Natural killer cell (primary cell): ENCODE measurements around the gene EIF2AK3. TPM values are rescaled to one million over a fixed set of nuclear protein-coding genes. Genes with fewer than 3 reads are reported as not detected.
A peak's percentile ranks its signal among the peaks of the same experiment; 100 is the strongest.

Source experiments
- ATAC-seq, 3 donors: fragments of 150-1000 bp in 2 of 3; fragments of 200-7000 bp in 1 of 3; cut with Tn5 transposase; 1 replicate in 1 of 3; 2 replicates in 2 of 3; pipeline ENCODE4 v1.10.0; 2021; ENCODE audit warnings: mild to moderate bottlenecking in 2 of 3, moderate library complexity in 2 of 3
- DNase-seq, 2 donors: peaks; one replicate each; pipeline versions ENCODE4 v3.0.0 to v3.0.0-alpha.2; 2013 to 2021; ENCODE audit warnings: mixed read lengths in 1 of 2
- H3K27ac ChIP-seq: one replicate; pipeline ENCODE4 v1.5.1; 2013; ENCODE audit warnings: mild to moderate bottlenecking, low read length
- H3K27me3 ChIP-seq: one replicate; pipeline ENCODE4 v1.6.1; 2013; ENCODE audit warnings: low read length; ENCODE audit not compliant: control insufficient read depth, insufficient read depth
- H3K36me3 ChIP-seq: one replicate; pipeline ENCODE4 v1.6.1; 2013; ENCODE audit warnings: low read length; ENCODE audit not compliant: control insufficient read depth, insufficient read depth
- H3K4me1 ChIP-seq: one replicate; pipeline ENCODE4 v1.6.1; 2013; ENCODE audit warnings: low read length; ENCODE audit not compliant: control insufficient read depth, insufficient read depth
- H3K4me3 ChIP-seq: one replicate; pipeline ENCODE4 v1.5.1; 2013; ENCODE audit warnings: low read length
- H3K9me3 ChIP-seq: one replicate; pipeline ENCODE4 v1.6.1; 2013; ENCODE audit warnings: low read length; ENCODE audit not compliant: control insufficient read depth, insufficient read depth
- H3K27ac Mint-ChIP-seq, 2 donors: one replicate each; pipeline ENCODE4 v1.8.0; 2022; ENCODE audit warnings: mild to moderate bottlenecking in 2 of 2, mixed read lengths in 2 of 2, moderate library complexity in 1 of 2
- H3K27me3 Mint-ChIP-seq, 2 donors: one replicate each; pipeline ENCODE4 v1.8.0; 2022; ENCODE audit warnings: low read depth in 2 of 2, mixed read lengths in 2 of 2
- H3K36me3 Mint-ChIP-seq: one replicate; pipeline ENCODE4 v1.8.0; 2022; ENCODE audit warnings: mixed read lengths
- H3K4me1 Mint-ChIP-seq, 2 donors: one replicate each; pipeline ENCODE4 v1.8.0; 2022; ENCODE audit warnings: mixed read lengths in 2 of 2
- H3K4me3 Mint-ChIP-seq: one replicate; pipeline ENCODE4 v1.8.0; 2022; ENCODE audit warnings: mild to moderate bottlenecking, moderate library complexity, mixed read lengths
- H3K9me3 Mint-ChIP-seq, 2 donors: one replicate each; pipeline ENCODE4 v1.8.0; 2022; ENCODE audit warnings: mixed read lengths in 2 of 2
- CTCF ChIP-seq: fragments of 200-600 bp; IDR thresholded peaks from one replicate; pipeline ENCODE4 v1.8.0; 2022; ENCODE audit warnings: antibody characterized with exemption
- WGBS: methylation state at CpG from one replicate; pipeline ENCODE4 v1.1.7; 2013; ENCODE audit warnings: missing lambda C conversion rate; ENCODE audit not compliant: insufficient coverage; 5-methylcytosine and 5-hydroxymethylcytosine counted together
- intact Hi-C: fragments of 100-400 bp; cut with micrococcal nuclease; formaldehyde crosslinking; loops from one replicate; pipeline ENCODE4 v1.14.2; 2022
- total RNA-seq, 4 donors: library from RNA; stranded (reverse); fragments of 120-200 nt in 1 of 4; gene quantifications; one replicate each; pipeline versions ENCODE4 v1.2.3 to v1.2.4, GENCODE V29; 2013 to 2022

Gene EIF2AK3
- total RNA-seq, 3 donors from 2014 or later (not counting 1 experiment from before 2014, with no cell fraction given) = 29.9 to 43.7 (median 33.4) TPM

- no peak overlapping the region for H3K4me3 ChIP-seq
- no peaks in the 10 kb centered on the region for H3K27me3 ChIP-seq
- intact Hi-C loops = loop anchor here (1.0 to 5.0 kb wide), 2 partner anchors 42 to 78 kb away; partner anchors contain the start of gene EIF2AK3
- WGBS = 59% methylated on average over 3 of the region's 6 CpGs
- Mint-ChIP-seq H3K27ac (no peak overlapping the region), H3K4me3 (no peak overlapping the region), H3K4me1 (no peaks in the 10 kb centered on the region), H3K36me3 (no peaks in the 10 kb centered on the region), H3K27me3 (peaks cover 0 to 4% of the 10 kb centered on the region in 2 donors), H3K9me3 (no peaks in the 10 kb centered on the region)
- no peak overlapping the region for H3K27ac ChIP-seq
- ATAC-seq (peak; percentile 61 to 86 (median 82)), DNase-seq (peak in 1 of 2 donors; percentile 61)
- peak; percentile 61 for TF ChIP-seq CTCF
- no peaks in the 10 kb centered on the region for H3K9me3 ChIP-seq
- H3K36me3 ChIP-seq = no peaks in the 10 kb centered on the region
- no peaks in the 10 kb centered on the region for H3K4me1 ChIP-seq
Measured at GRCh38 chr2:88669482-88670214, 42.4 kb upstream of the EIF2AK3 start.

GRCh38 chr2:88668862-88669261 is 41.6 kb upstream of the EIF2AK3 start:
- intact Hi-C loops = loop anchor here (1.0 kb wide), 1 partner anchor 78 kb away; no protein-coding TSS in a partner anchor
- no peak for DNase-seq
- Mint-ChIP-seq H3K9me3 (no peaks in the 10 kb centered on the region), H3K27me3 (peaks cover 0 to 4% of the 10 kb centered on the region in 2 donors), H3K36me3 (no peaks in the 10 kb centered on the region), H3K4me1 (no peaks in the 10 kb centered on the region), H3K27ac (no peak overlapping the region), H3K4me3 (no peak overlapping the region)
- no peak for ATAC-seq
- H3K27ac ChIP-seq = no peak overlapping the region
- TF ChIP-seq CTCF = no peak
- no peaks in the 10 kb centered on the region for H3K9me3 ChIP-seq
- no peaks in the 10 kb centered on the region for H3K27me3 ChIP-seq
- no peaks in the 10 kb centered on the region for H3K36me3 ChIP-seq
- no peaks in the 10 kb centered on the region for H3K4me1 ChIP-seq
- H3K4me3 ChIP-seq = no peak overlapping the region
- 97% methylated on average over 2 of the region's 2 CpGs for WGBS

- no peaks in the 10 kb centered on the region for H3K4me1 Mint-ChIP-seq
- H3K27me3 Mint-ChIP-seq = peaks cover 0 to 4% of the 10 kb centered on the region in 2 donors
- no peaks in the 10 kb centered on the region for H3K9me3 Mint-ChIP-seq
- Histone ChIP-seq H3K27me3 (no peaks in the 10 kb centered on the region), H3K9me3 (no peaks in the 10 kb centered on the region), H3K36me3 (no peaks in the 10 kb centered on the region), H3K4me1 (no peaks in the 10 kb centered on the region), H3K27ac (no peak overlapping the region), H3K4me3 (no peak overlapping the region)
- H3K4me3 Mint-ChIP-seq = no peak overlapping the region
- H3K27ac Mint-ChIP-seq = no peak overlapping the region
- WGBS = 98% methylated on average over 2 of the region's 2 CpGs
- intact Hi-C loops = no loop called here
- no peak for TF ChIP-seq CTCF
- H3K36me3 Mint-ChIP-seq = no peaks in the 10 kb centered on the region
- ATAC-seq (no peak), DNase-seq (no peak)
Measured at GRCh38 chr2:88667219-88667618, 40.0 kb upstream of the EIF2AK3 start.
